NB4 (cell line): ENCODE results near the gene PSMD5.
"Not testable (repeated sequence)": the region's sequence is repeated elsewhere in the genome, so short reads cannot be mapped to it uniquely, and the experiment has no call there.

ENCODE experiments used
- DNase-seq: peaks from one replicate; pipeline ENCODE4 v3.0.0; 2010; ENCODE audit warnings: low read depth
- H3K4me3 ChIP-seq: one replicate; pipeline ENCODE4 v1.5.1; 2011; ENCODE audit warnings: mild to moderate bottlenecking, low read depth, low read length, moderate library complexity
- CTCF ChIP-seq: IDR thresholded peaks from one replicate; pipeline ENCODE4 v1.5.1; 2012; ENCODE audit warnings: low read depth, low read length
- MAX ChIP-seq: IDR thresholded peaks from 2 replicates; pipeline ENCODE4 v1.6.1; 2011; ENCODE audit warnings: low read depth, low read length
- MYC ChIP-seq: IDR thresholded peaks from 2 replicates; pipeline ENCODE4 v1.6.1; 2011; ENCODE audit warnings: low read depth, low read length
- POLR2A ChIP-seq: IDR thresholded peaks from 2 replicates; pipeline ENCODE4 v1.6.1; 2011; ENCODE audit warnings: mild to moderate bottlenecking; ENCODE audit not compliant: insufficient read length; ENCODE audit errors: extremely low read depth

PSMD5 gene

GRCh38 chr9:120807607-120808379 lies 34.9 kb downstream of the PSMD5 start:
- no peak overlapping the region for H3K4me3 ChIP-seq
- no peak for TF ChIP-seq POLR2A
- no peak for TF ChIP-seq MYC
- no peak for TF ChIP-seq CTCF
- no peak for TF ChIP-seq MAX
- no peak for DNase-seq

GRCh38 chr9:120804784-120805363 lies 37.8 kb downstream of the PSMD5 start:
- not testable (repeated sequence) for H3K4me3 ChIP-seq, DNase-seq

- no peak for DNase-seq
- no peak for TF ChIP-seq POLR2A
- TF ChIP-seq CTCF, result no peak
- TF ChIP-seq MYC, result no peak
- TF ChIP-seq MAX, result no peak
- no peak overlapping the region for H3K4me3 ChIP-seq
These were observed 41.3 kb downstream of the PSMD5 start for GRCh38 chr9:120801441-120801840.

GRCh38 chr9:120792898-120793765 lies 49.6 kb downstream of the PSMD5 start, which contains the start of gene FBXW2:
FBXW2 (minus strand) TSS chr9:120793416; CDS start chr9:120788258, 5,158 bp downstream.
- no peak for TF ChIP-seq CTCF
- peak; percentile 62 for TF ChIP-seq MAX
- TF ChIP-seq MYC, result peak; percentile 84
- peak; percentile 97 for TF ChIP-seq POLR2A
- H3K4me3 ChIP-seq, result peak within 1 kb of the TSS; percentile 92
- peak; percentile 96 for DNase-seq

- no peak for DNase-seq
- H3K4me3 ChIP-seq, result peak overlapping the region; percentile 92
- TF ChIP-seq MYC (no peak), CTCF (no peak), MAX (no peak), POLR2A (no peak)
These were observed 51.6 kb downstream of the PSMD5 start for GRCh38 chr9:120791161-120791560.

GRCh38 chr9:120787933-120788332 lies 54.8 kb downstream of the PSMD5 start:
- TF ChIP-seq POLR2A, result no peak
- no peak for TF ChIP-seq CTCF
- no peak for TF ChIP-seq MAX
- TF ChIP-seq MYC, result no peak
- DNase-seq, result no peak
- H3K4me3 ChIP-seq, result peak overlapping the region; percentile 1
